Astrocyte (in vitro differentiated cells and primary cell): ENCODE measurements around the gene GLB1L3.

Experiments
- EZH2 ChIP-seq: IDR thresholded peaks from 2 replicates; pipeline ENCODE4 v1.6.1; 2012; ENCODE audit warnings: mild to moderate bottlenecking, low read length, inconsistent platforms; ENCODE audit not compliant: insufficient read depth
- TF ChIP-seq, protein P1 (sequence below): IDR thresholded peaks from 2 replicates; pipeline ENCODE4 v1.5.1; 2011; ENCODE audit warnings: low read depth, mild to moderate bottlenecking, inconsistent platforms, low read length, moderate library complexity; ENCODE audit not compliant: insufficient read depth

DNA sequence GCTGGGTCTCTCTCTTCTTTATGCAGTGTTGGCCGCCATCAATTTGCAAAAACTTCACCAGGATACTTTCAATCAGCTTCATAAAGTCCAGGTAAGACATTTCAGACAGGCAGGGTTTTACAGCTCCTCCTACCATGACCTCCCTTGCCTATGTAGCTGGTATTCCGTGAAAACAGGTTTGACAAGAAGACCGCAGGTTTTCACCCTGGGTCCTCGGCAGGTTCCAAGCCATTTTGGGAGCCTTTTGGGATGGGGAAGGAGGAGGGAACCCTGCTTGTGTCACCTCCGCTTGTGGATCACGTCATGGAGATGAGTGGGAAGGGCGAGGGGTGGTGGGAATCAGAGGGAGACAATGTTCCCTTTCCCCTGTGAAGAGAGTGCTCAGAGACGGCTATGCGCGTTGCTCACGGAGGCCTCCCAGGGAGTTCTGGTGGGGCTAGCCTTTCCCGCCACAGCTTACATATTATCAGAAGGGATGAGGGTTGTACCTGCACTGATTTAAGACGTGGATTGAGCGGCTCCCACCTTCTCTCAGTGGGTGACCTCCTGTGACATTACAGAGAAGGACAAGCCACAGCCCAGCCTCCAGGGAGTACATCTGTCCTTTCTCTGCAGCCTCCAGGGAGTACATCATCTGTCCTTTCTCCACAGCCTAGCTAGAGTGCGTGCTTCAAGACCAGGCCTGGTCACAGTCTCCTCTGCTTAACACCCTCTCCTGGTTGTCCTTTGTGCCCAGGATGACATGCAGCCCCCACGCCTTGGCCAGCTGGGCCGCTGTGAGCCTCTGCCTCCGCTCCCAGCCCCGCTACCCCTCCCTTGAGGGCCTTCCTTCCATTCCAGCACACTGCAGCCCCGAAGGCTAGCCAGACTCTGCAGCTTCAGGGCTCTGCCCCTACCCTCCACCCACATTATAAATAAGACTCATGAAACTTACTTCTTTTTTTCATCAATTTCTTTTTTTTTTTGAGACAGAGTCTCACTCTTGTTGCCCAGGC lies 17.2 kb downstream of the GLB1L3 start:
- TF ChIP-seq, protein P1, sequence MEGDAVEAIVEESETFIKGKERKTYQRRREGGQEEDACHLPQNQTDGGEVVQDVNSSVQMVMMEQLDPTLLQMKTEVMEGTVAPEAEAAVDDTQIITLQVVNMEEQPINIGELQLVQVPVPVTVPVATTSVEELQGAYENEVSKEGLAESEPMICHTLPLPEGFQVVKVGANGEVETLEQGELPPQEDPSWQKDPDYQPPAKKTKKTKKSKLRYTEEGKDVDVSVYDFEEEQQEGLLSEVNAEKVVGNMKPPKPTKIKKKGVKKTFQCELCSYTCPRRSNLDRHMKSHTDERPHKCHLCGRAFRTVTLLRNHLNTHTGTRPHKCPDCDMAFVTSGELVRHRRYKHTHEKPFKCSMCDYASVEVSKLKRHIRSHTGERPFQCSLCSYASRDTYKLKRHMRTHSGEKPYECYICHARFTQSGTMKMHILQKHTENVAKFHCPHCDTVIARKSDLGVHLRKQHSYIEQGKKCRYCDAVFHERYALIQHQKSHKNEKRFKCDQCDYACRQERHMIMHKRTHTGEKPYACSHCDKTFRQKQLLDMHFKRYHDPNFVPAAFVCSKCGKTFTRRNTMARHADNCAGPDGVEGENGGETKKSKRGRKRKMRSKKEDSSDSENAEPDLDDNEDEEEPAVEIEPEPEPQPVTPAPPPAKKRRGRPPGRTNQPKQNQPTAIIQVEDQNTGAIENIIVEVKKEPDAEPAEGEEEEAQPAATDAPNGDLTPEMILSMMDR: no peak
- TF ChIP-seq EZH2: no peak
